NCI-H1694 (cell line): ENCODE data around the gene CLDN10.

ENCODE experiments used
- DNase-seq: peaks from one replicate; lab custom pipeline; 2025; lab: John Stamatoyannopoulos, UW

The CLDN10 gene

DNA sequence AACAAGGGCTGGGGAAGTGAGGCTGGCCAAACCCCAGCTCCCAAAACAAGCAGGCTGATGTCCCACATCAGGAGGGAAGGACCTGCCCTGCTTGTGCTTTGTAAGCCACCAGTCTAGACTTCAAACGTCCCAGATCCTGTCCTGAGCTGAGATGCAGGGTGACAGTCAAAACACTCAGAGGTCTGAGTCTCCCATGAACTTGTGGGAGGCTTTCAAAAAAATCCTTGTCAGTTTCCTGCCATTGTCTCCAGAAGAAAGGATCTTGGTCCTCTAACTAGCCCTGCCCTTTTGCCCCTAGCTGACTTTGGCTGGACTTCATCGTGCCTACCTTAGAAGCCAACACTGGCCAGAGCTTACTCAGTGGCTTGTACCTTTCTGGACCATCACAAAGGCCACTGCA lies 48.7 kb downstream of the CLDN10 start:
- DNase-seq: no peak

DNA sequence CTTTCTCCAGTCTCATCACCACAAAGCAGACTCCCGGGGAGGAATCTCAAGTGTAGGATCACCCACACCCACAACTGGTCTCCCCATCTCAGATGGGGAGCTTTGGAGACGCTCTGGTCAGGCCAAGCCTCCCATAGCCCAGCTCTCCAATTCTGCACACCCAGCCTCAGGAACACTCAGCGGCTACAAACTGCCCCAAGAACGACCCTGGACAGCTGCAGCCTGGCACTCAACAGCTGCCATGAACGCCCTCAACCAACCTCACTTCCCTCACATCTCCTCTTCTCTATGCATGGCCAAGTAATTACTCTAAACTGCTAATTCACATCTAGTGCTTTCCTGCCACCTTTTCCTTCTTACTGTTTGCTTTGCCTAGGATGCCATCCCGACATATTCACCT lies 49.4 kb downstream of the CLDN10 start:
- no peak for DNase-seq

DNA sequence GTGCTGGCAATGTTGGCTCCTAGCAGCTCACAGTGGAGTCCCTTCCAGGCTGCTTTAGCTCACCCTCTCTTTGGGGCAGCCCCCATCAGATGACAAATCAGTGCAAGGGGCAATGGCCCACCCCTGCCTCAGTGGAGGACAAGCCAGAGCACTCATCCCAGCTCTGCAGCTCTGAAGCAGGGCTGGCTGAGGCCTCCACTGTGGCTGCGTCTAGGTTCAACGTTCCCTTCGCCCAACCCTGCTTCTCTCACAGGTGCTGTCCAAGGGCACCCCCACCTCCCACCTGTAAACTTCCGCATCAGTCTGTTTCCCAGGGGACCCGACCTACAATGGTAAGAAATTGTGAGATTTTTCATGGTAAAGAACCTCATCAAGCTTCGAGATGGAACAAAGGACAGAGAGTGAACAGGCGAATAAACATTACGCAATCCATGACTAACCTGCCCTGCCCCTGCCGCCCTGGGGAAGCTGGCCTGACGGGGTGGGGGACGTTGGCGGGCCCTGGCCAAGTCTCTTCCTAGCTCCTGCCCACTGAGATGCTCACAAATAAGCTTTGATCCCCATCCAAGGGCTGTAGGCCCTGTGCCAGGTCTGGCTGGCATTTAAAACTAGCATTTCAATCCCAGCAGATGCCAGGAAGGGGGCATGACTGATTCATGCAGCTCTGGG lies 51.5 kb downstream of the CLDN10 start:
- peak; percentile 36 for DNase-seq

DNA sequence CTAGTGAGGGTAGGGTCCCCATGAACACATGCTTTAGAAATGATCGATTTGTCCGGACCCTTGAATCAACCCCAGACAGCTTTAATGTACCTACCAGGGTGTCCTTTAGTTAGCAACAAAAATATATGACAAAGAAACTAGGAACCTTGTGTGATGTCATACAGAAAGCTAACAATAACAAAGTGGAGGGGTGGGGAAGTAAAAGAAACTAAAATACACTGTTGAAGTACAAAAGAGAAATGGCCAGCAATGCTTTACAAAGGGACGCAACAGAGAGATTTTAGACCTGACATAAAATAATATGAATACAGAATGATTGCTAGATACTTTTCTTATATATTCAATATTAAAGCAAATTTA lies 52.0 kb downstream of the CLDN10 start:
- no peak for DNase-seq

DNA sequence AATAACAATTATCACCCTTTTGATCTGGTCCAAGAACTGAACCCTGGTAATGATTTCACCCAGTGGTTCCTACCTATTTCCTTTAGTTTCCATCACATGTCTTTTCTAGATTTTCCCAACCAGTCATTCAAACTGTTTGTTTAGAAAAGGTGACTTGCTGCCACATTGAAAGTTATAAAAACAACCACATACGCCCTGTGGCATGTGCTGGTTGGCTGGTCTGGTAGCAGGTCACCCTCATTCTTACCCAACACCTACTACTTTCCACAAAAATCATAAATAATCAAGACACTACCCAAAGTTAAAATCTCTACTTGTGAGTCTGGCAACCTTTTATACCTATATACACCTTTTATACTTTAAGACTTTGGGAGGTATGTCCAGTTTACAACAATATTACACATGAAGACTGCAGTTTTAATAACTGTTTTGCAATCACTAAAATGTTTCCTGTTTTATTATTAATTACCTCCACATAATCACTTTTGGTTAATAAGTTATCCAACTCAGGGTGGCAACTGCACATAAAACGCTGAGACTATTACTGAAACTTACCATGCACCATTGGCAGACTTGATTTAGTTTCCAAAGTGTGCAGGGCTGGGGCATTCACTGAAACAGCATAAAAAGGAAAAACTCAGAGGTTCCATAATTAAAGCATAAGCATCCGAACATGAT lies 53.1 kb downstream of the CLDN10 start:
- DNase-seq: no peak

DNA sequence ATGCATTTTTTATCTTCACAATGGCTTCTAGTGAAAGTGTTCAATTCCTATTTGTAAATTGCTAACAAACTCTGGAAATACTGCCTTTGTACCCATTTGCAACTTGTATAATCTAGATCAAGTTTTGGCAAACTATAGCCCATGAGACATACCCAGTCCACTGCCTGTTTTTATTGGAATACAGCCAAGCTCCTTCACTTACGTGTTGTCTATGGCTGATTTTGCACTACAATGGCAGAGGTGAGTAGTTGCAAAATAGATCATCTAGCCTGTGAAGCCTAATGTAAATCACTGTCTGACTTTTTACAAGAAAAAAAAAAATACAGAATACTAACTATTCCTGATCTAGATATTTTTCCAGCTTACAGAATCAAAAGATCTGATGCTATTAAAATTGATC lies 54.8 kb downstream of the CLDN10 start:
- no peak for DNase-seq

DNA sequence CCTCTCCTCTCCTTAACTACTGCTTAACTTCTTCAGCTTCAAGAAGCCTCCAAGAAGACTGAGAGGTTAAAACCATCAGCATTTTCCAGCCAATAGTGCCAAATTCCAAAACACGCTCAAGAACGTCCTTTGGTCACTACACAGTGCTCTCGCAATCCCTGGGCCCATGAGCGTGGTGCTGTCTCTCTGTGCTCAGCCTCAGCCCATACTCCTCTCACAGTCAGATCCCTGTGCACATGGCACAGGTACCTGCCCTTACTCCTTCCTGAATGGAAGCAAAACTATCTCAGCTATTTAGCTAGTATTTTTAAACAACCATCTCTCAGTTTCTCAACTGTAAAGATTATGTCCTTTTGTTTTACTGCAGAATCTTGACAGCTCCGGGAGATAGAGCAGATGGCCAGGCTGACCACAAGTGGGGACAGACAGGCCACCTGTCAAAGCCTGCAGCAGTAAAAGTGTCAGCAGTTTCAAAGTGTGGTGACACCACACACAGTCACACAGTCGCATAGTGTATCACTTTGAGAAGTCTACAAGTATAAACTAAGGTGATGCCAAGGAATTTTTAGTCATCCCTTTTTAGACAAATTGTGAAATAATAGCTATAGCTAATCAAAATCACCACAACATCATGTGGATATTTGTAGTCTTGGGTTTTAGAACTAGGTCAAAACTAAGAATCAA lies 56.3 kb downstream of the CLDN10 start:
- no peak for DNase-seq

DNA sequence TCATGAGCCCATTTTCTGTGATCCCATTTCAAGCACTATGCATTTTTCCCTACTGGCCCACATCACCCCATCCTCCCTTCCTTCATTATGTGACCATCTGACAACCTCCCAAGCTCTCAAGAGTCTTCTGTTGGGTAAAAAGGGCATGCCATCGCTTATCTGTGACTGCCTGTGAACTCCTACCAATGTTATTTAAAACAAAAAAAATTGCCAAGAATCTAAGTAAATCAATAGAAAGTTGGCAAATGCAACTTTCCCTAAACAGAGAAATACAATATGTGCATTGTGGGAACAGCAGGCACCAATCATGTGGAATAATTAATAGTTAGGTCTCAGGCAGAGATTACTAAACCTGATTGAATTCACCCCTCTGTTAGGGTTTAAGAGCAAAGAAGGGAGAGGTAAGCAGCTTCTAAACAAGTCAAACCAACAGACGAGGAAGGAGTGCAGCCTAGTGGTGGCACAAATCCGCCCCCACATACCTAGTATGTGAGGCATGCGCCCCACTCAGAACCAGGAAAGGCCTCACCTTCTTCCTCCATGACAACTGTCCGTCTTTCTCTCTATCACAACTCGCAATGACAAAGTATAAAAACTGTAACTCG lies 62.2 kb downstream of the CLDN10 start:
- no peak for DNase-seq

DNA sequence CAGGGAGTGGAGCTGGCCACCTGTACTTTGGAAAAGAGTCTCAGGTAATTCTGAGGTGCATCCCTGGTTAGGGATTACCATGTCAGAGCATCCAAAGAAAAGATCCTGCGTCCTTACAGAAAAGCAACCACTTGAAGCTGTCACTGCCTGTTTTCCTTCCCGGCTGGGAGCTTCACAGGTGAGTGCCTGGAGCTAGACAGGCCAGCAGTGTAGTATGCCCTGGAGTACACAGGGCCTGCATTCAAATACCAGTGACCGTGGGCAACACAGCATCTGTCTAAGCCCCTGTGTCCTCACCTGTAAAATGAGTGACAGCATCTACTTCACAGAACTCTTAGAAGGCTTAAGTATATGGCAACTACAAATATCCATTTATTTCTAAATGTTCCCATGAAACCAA lies 63.0 kb downstream of the CLDN10 start:
- DNase-seq: no peak

DNA sequence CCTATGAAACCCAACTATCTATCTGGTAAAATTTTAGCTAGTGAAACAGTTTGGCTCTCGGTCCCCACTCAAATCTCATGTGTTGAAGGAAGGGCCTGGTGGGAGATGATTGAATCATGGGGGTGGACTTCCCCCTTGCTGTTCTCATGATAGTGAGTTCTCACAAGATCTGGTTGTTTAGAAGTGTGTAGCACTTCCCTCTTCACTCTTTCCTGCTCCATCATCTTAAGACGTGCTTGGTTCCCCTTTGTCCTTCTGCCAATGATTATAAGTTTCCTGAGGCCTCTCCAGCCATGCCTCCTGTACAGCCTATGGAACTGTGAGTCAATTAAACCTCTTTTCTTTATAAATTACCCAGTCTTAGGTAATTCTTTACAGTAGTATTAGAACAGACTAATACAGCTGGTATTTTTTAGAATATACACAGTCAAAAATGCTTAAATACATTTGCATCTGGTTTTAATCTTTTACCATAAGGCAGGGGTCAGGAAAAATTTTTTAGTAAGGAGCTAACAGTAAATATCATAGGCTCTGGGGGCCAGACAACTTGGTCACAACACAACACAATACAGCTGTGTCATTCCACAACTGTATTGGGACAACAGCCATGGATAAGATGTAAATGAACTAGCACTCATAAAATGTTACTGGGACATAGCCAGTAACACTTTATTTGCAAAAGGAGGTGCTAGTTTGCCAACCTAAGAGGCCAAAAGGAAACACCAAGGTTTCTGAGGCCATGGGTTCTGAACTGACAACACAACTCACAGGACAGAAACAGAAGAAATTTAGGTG lies 67.7 kb downstream of the CLDN10 start:
- no peak for DNase-seq

DNA sequence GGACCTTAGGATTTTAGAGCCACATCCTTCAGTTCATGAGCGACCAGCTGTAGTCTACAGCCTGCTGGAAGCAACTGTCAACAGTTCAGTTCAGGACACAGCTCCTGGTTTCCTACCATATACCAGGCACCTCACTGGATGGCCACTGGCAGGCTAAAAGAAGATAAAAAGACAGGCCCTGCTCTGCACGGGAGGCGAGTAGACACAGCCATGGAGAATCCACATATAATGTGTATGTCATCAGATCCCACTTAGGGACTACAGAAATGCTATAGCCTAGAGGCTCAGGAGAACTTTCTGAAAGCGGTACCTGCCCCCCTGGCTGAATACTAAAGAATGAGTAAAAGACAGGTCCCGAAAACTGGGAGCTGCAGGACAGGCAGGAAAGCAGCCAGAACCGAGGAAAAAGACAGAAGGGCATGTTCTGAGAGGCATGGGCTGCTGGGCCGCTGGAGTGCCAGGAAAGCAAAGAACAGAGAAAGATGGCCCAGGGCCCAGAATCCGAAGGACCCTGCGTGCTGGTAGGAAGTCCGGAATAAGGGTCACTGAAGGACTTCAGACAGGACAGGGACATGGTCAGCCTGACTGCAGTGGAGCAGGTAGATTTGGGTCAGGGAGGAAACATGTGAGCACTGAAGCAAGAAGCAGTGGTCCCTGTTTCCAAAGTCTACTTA lies 68.4 kb downstream of the CLDN10 start:
- no peak for DNase-seq

DNA sequence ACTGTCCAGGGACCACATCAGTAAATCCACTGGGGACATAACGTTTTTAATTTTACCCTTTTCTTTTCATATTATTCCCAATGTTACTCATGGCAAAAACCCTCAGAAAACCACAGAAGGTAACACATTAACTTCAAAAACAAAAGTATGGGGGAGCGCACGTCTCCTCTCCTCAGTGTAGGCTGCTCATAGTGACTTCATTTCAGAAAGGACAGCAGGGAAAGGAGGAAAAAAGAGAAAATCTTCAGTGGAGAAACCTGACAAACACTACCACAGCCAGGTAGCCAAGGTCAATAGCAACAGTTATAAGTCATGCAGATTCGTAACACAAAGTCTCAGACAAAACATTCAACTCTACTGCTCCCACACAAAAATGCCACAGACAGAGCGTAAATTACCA lies 70.6 kb downstream of the CLDN10 start:
- DNase-seq: no peak

DNA sequence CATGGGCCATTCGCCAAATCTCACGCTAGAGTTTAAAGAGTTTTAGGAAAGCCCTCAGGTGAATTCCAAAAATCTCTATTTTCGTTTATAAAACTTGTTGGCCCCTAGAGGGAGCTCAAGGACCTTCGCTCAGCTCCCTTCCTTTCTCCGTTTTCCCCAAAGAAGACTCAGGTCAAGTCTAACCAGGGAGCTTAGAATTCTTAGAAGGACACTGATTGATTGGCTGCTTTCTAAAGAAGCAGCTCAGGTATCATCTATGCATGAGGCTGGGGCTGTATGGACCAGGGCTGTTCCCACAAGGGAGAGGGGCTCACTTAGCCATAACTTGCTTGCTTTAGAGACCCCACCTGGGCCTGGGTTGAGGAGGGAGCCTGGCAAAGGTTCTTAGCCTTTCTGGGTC lies 71.5 kb downstream of the CLDN10 start:
- no peak for DNase-seq

DNA sequence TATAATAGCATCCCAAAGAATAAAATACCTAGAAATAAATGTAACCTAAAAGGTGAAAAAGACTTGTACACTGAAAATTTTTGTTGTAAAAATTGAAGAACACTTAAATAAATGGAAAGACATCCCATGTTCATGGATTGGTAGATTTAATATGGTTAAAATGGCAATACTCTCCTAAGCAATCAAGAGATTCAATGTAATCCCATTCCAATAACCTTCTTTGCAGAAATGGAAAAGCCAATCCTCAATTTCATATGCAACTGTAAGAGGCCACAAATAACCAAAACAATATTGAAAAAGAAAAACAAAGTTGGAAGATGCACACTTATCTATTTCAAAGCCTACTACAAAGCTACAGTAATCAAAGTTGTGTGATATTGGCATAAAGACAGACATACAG lies 74.2 kb downstream of the CLDN10 start:
- no peak for DNase-seq

DNA sequence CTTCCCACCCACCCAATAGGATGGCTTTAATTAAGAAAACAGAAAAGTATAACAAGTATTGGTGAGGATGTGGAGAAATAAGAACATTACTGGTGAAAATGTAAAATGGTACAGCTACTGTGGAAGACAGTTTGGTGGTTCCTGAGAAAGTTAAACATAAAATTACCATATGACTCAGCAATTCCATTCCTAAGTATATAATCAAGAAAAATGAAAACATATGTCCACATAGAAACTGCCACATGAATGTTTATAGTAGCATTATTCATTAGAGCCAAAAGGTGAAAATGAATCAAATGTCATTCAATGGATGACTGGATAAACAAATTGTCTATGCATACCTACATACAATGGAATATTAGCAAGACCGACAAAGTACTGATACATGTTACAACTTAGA lies 75.1 kb downstream of the CLDN10 start:
- no peak for DNase-seq

DNA sequence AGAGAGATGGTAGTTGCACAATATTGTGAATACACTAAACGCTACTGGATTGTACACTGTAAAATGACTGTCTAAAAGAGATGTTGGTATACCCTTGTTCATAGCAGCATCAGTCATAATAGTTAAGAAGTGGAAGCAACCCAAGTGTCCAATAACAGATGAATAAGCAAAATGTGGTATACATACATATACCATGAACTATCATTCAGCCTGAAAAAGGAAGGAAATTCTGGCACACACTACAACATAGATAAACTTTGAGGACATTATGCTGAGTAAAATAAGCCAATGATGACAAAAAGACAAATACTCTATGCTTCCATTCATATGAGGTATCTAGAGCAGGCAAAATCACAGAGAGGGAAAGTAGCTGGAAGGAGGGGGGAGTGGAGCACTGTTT lies 76.0 kb downstream of the CLDN10 start:
- no peak for DNase-seq

DNA sequence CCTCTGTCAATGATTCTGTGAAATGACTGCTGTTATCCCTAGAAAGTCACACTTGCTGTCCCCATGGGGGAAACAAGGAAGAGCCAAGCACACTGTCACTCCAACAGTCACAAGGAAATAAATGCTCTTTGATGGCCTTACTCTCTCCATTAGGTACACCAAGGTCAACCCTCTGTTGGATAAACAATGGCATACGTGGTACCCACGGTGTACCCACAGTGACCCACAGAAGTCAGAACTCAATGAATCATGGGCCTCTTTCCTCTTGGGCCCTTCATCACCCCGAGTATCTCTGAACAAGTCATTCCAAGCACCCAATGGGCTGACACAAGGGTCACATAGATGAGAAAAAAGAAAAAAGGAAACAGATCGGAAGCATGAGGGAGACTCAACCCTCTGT lies 76.6 kb downstream of the CLDN10 start:
- no peak for DNase-seq
